GM19328 (cell line): Measurements from ENCODE around the gene ATAT1.
A peak's percentile ranks its signal among the peaks of the same experiment; 100 is the strongest.

Experiments used
- ATAC-seq: cut with Tn5 transposase; IDR thresholded peaks from one replicate; pipeline ENCODE4 v1.9.1; 2021; ENCODE audit warnings: mild to moderate bottlenecking, moderate library complexity; ENCODE audit not compliant: unreplicated experiment

The ATAT1 gene

DNA sequence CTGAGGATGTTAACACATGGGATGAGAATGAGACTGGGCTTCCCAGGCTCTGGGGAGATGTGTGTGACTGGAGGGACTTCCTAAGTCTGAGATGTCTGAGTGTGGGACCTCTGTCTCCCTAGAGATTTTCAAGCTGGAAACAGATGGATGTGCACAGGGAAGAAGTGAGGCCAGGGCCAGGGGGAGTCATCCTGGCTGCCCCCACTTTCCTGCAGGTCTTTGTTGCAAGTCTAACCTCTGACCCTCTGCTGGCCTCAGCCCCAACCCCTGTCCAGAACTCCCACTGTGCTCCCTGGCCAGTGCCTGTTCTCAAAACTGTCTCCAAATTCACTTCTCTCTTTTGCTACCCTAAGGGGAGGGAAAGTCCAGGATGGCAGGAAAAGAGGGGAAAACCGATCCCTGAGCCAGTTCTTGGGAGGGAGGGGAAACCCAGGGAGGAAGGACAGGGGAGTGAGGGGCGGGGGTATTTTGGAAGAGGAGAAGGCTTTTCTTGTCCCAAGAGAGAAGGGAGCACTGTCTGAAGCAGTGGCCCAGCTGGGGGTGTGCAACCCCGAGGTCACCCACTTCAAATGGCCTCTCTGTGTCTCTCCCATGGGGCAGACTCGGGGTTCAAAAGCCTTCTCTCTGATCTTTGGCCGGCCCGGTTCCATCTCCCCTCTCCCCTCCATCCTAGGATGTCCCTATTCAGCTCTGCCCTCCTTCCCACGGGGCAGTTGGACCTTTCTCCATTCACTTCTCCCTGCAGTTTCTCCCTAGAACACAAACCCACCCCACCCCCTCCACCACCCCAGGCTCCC lies 56.7 kb downstream of the ATAT1 start:
- no peak for ATAC-seq

DNA sequence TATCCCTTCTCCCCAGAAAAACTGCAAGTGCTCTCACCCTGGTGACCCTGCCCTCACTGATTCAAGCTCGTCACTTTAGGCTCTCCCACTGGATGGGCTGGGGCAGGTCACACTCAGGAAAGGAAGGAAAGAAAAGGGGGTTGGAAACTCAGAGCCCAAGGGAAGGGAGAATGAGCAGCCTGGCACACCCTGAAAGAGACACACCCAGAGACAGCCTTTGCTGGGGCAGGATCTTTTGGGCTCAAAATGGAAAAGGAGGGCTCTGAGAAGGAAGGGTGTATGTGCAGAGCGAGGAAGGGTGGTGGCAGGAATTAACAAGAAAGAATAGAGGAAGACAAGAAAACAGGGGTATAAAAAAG lies 57.3 kb downstream of the ATAT1 start:
- no peak for ATAC-seq

DNA sequence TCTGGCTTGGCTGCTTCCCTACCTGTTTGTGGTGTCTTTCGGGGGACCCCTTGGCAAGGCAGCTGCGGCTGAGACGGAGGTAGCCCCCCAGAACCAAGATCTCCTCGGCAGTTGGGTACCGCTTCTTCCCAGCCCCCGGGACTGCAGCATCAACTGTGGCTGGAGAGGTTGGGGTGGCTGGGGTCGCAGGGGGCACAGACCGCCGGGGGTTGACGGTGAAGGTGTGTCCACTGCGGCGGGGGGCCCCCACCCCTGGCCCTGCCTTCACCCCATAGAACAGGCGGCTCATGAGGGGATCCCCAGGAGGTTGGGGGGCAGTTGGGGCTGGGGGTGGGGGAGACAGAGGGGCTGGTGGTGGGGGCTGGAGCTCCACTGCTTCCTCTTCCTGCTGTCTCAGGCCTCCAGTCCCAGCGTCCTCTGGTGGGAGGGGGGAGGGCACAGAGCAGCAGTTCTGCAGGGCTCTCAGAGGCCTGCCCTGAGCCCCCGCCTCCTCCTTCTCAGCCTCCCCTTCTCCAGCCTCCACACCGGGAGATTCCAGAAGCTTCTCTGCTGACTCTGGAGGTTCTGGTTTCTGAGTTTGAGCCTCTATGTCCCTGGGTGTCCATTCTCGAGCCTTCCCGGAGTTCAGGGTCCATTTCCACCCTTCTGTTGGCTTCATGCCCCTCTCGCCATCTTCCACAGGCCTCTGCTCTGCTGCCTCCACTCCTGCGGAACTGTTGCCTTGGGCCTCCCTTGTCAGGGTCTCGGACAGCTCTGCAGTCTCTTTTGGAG lies 57.9 kb downstream of the ATAT1 start:
- ATAC-seq: no peak

DNA sequence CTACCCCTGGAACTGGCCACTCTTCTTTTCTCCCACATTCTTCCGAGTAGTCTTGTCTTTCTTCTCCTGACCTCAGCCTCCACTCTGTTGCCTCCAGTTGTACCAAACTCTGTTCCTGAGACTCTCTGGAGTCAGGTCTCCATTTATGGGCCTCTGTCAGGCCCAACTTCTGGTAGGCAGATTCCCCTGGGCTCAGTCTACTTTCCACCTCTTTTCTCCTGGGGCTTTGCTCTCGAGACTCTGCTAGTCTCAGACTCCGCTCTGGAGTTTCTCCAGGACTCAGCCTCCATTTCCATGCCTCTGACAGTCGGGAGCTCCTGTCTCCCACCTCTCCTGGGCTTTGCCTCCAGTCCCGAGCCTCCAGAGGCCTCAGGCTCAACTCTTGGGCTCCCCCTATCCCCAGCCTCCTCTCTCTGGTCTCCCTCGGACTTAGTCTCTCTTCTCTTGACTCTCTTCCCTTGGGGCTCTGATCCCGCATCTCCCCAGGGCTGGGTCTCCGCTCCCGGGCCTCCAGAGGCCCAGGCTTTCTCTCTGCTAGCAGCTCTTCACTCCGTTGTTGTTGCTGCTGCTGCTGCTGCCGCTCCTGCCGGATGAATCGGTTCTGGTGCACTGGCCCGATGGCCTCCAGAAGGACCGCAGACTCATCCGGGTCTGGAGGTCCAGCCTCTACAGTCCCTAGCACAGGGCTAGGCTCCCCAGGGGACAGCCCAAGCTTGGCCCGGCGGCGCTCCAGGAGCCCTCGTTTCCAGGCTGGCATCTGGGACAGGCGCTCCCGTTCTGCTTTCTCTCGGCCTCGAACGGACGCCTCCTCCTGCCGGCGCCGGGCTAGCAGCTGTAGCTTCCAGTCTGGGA lies 58.7 kb downstream of the ATAT1 start:
- ATAC-seq: no peak

DNA sequence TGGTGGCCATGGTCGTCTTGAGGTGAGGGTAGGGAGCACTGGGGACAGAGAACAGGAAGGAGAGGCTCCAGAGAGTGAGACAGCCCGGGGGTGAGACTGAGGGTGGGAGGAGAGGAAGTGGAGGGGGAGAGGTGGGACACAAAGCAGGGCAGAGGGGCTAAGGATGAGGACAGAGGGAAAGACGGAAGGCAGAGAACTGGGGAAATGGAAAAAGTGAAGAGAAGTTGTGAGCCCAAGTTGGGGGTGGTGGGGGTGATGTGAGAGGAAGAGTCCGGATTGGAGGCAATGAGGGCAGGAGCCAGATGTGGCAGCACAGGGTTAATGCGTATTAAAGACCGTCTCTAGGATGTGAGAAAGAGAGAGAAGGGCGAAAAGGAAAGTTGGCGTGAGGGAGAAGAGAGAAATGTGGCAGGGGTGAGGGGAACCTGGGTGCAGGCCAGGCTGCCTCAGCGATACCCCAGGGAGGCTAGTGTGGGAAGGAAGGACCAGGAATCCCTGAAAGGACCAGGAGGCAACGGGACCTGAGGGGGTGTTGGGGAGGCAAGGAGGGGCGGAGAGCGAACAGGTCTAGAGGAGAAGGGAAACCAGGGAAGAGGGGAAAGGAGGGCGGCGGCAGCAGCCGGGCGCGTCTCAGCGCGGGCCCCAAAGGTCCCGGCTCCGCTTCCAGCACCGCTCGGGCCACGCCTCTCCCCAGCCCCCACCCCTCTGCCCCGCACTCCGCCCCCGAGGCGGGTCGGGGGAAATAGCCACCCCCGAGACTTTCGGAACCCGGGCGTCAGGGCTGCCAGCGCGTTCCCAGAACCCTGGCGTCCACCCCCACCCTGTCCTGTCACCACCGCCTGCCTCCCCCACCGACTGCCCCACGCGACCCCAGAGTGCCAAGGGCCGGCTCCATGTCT lies 59.6 kb downstream of the ATAT1 start, which contains the start of gene PPP1R18:
Gene PPP1R18, minus strand, starts transcription at position 637 of the 899 bp plus-strand sequence. Its CDS starts 627 bp downstream, at position 10.
- no peak for ATAC-seq

DNA sequence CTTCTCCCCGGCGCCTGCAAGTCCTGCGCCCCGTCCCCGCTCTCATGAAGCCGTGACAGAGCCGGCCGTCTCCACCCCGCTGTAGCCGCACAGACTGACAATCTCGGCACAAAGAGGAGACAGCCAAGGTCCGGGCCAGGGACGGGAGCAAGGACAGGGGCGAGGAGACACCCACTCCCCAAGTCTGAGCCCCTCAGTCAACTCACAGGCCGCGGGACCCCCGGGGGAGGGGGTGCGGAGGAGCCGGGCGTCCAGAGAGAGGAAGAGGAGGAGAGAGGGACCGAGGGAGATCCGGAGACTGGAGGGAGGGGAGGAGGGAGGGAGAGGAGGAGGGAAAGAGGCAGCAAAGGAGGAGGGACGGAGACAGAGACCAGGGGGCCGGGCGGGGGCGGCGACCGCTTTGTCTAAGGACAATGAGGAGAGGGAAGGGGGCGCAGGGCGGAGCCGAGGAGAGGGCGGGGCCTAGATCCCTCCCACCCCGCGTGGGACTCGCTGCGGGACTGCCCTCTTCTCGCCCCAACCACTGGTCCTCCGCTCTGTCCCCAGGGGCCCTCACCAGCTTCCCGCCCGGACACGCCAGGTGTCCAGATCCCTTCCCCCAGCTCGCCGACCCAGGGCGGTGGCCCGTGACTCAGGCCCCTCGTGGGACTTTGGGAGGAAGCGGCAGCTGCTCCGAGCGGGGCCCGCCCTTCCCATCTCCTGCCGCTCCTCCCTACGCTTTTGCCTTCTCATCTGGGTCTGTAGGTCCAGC lies 60.4 kb downstream of the ATAT1 start:
- ATAC-seq: peak; percentile 41

DNA sequence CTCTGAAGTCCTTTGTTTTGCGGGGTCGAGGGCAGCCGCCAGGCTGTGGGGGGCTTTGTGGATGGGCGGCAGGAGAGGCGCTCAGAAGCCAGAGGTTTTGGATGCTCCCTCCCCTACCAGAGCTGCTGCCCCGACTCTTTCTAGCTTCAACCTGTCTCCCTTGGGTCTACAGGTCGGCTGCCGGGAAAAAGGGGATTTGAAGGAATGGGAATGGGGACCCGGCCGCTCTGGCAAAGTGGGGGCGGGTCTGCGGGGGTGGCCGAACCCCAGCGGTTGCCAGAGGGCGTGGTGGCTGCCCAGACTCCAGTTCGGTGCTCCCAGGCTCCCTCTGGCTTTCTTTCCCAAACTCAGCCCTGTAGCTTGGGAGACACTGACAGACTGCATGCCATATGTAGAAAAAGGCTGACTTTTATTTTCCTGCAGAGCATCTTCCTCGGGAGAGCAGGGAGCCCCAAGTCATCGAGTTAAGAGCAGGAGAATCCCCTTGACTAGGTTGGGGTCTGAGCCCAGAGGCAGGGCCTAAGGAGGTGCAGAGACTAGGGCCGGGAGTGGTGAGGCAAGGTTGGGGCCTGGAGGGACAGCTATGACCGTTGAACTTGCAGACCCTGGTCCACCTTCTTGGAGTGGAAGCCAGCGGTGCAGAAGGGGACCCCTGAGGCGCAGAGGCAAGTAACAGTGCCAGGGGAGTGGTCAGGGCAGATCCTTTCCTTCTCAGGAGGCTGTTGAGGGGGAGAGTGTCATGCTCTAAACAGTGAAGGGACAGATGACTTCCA lies 61.2 kb downstream of the ATAT1 start:
- no peak for ATAC-seq

DNA sequence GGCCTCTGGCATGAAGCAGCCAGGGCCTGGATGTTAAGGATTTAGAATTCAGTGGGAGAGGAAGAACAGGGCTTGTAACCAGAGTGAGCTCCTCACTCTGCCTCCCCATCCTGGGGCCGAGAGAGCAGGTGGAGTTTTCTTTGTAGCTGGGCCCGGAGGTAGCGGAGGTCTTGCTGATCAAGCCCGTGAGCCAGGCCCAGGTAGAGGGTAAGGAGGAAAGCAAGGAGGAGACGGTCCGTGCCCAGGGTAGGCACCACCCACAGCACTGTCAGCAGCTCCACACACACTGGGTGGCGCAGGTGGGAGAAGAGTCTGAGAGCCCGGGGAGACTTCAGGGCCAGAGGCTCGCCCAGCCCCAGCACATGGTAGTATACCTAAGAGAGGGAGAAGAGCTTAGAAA lies 61.9 kb downstream of the ATAT1 start:
- no peak for ATAC-seq

DNA sequence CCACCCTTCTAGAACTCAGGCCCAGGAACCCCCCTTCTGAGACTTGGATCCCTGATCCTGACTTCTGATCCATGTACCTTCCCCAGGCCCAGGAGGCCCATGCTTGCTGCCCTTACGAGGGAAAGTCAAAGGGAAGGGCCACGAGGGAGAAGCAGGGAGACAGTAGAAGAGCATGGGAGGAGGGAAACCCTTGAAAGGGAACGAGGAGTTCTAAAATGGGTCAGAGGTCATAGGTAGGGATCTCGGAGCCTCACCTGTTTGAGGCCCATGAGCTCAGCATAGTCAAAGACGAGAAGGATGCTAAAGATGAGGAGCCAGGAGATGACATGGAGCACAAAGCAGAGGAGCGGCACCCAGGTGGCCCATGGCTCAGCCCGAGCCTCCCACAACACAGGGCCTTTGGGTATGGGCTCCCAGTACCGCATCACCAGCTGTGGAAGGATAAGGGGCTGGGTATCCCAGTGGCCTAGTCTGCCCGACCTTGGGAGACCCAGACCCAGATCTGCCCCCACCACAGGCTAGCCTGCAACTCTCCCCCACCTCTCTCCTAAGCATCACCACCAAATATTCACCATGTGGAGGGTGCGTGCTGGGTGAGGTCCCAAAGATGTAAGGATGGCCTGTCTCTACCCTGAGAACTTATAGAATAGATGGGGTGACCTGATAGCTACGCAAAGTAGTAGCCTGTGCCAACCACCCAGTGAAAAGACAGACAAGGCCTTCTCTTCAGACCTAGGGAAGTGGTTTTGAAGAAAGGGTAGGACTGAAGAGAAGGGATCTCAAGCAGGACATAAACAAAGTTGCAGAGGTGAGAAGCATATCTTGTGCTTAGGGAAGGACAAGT lies 62.6 kb downstream of the ATAT1 start:
- ATAC-seq: no peak

DNA sequence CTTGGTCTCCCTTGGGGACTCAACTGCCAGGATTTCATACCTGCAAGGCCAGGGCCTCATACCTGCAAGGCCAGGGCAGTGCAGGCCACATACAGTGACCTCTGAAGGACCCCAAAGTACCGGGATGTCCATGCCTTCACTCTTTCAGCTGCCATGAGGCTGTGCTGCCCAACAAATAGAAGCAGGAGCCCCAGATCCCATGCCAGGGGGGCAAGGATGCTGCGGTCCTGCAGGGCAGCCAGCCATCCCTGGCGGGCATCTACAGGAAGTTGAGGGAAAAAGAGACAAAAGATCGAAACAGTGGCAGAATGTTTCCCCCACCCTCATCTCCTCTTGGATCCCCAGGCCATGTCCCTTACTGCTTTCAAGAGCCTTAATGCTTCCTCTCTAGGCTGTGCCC lies 63.3 kb downstream of the ATAT1 start:
- no peak for ATAC-seq

DNA sequence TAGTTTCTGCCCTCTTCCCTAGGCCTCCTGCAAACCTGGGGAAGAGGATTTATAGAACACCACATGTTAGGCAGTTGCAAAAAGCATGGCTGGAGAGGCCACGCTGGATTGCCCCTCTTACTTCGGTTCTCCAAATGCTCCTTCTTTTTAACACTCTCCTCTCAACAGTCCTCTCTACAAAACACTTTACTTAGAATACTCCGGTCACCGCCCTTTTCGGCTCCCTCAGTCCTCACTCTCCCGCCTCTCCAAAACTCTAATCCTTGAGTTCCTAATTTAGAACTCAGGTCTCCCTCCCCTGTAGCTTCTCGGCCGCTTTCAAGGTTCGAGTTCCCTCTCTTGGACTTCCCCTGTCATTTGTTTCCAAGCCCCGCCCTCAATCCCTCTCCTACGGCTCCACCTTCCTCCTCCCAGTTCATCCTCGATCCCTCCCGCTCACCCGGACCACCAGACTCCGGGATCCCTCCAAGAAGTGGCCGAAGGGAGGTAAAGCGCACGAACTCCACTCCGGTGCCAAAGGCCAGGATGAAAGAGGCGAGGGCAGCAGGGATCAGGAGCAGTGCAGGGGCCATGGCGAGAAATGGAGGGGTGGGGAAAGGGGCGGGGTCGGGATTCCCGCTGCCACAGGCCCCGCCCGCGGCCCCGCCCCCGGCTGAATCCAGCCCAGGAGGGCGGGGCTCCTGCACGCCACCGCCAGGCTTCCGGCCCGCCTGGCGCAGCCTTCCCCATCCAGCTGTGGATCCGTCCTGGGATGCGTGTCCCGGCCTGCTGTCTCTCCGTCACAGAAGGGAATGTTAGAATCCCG lies 63.9 kb downstream of the ATAT1 start, which contains the start of gene NRM:
Gene NRM, minus strand, starts transcription at position 582 of the 805 bp plus-strand sequence. Its CDS starts 10 bp downstream, at position 572.
- ATAC-seq: no peak

DNA sequence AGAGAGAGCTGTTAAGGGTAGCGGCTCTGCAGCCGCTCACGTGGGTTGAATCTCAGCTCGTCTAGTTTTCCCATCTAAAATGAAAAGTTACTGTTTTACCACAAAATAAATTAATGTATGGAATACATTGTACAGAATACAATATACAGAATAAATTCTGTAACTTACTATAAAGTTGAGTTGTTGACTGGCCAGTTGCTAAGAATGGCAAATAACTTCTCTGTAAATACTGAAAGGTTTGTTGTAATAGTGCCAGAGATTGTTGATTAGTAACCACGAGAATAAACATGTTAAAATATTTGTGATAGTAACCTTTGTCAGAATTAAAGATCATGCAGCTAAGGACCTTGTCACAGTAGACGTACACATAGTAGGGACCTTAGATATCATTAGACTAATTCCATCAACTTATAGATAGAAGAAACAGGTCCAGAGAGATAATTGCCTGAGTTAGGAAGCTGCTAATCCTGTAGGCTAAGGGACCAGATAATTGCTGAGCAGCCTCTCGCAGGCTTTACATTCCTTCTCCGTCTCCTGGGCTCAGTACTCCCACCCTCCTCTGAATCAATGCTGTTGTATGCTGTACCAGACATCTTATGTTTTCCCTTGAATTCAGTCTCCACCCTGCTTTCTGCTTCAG lies 64.7 kb downstream of the ATAT1 start:
- no peak for ATAC-seq
